Amniotic epithelial cell (primary cell): Measurements from ENCODE around the gene SUMF2.
"Not testable (repeated sequence)": the region's sequence is repeated elsewhere in the genome, so short reads cannot be mapped to it uniquely, and the experiment has no call there.

ENCODE experiments used
- DNase-seq: peaks from one replicate; pipeline ENCODE4 v3.0.0-alpha.2; 2010; ENCODE audit warnings: low read depth

Gene SUMF2

GRCh38 chr7:56063882-56064625 lies at the start of gene SUMF2:
Gene SUMF2, plus strand, starts transcription at chr7:56064286. Its CDS starts 26 bp downstream, at chr7:56064312.
- DNase-seq, result peak; percentile 85

GRCh38 chr7:56017015-56017414 lies 47.1 kb upstream of the SUMF2 start:
- not testable (repeated sequence) for DNase-seq

GRCh38 chr7:56019501-56019900 lies 44.6 kb upstream of the SUMF2 start:
- DNase-seq, result no peak

- DNase-seq, result no peak
Observed at GRCh38 chr7:56023500-56023899, 40.6 kb upstream of the SUMF2 start.

- peak; percentile 27 for DNase-seq
Observed at GRCh38 chr7:56026538-56026937, 37.5 kb upstream of the SUMF2 start.

GRCh38 chr7:56028942-56029630 lies 35.0 kb upstream of the SUMF2 start:
- DNase-seq, result no peak

- no peak for DNase-seq
Observed at GRCh38 chr7:56030340-56030739, 33.7 kb upstream of the SUMF2 start.

GRCh38 chr7:56031556-56031955 lies 32.5 kb upstream of the SUMF2 start:
- DNase-seq, result not testable (repeated sequence)

GRCh38 chr7:56032578-56032977 lies 31.5 kb upstream of the SUMF2 start:
- not testable (repeated sequence) for DNase-seq

GRCh38 chr7:56033671-56034432 lies 30.2 kb upstream of the SUMF2 start:
- DNase-seq, result peak; percentile 80

- no peak for DNase-seq
Observed at GRCh38 chr7:56040730-56041129, 23.4 kb upstream of the SUMF2 start.

- not testable (repeated sequence) for DNase-seq
Observed at GRCh38 chr7:56045758-56046157, 18.3 kb upstream of the SUMF2 start.

- DNase-seq, result peak; percentile 99
Observed at GRCh38 chr7:56046721-56047445, 17.2 kb upstream of the SUMF2 start.

GRCh38 chr7:56047446-56048116 lies 16.5 kb upstream of the SUMF2 start:
- peak; percentile 63 for DNase-seq

- no peak for DNase-seq
Observed at GRCh38 chr7:56048245-56048644, 15.8 kb upstream of the SUMF2 start.

- DNase-seq, result not testable (repeated sequence)
Observed at GRCh38 chr7:56048763-56049162, 15.3 kb upstream of the SUMF2 start.

- no peak for DNase-seq
Observed at GRCh38 chr7:56051053-56051338, 13.1 kb upstream of the SUMF2 start.

GRCh38 chr7:56051339-56052191 lies 12.5 kb upstream of the SUMF2 start, which contains the start of the genes CCT6A and PSPH:
Gene CCT6A, plus strand, starts transcription at chr7:56051765. Its CDS starts 84 bp downstream, at chr7:56051849.
Gene PSPH, minus strand, starts transcription at chr7:56051444. Its CDS starts 30,232 bp downstream, at chr7:56021212.
- DNase-seq, result peak; percentile 98

GRCh38 chr7:56053379-56053778 lies 10.7 kb upstream of the SUMF2 start:
- no peak for DNase-seq

- no peak for DNase-seq
Observed at GRCh38 chr7:56053993-56054392, 10.1 kb upstream of the SUMF2 start.
